ENCODE measurements around the gene TMIE. TPM values are rescaled to one million over a fixed set of nuclear protein-coding genes. Genes with fewer than 3 reads are reported as not detected.
A peak's percentile ranks its signal among the peaks of the same experiment; 100 is the strongest.
"Not testable (repeated sequence)": the region's sequence is repeated elsewhere in the genome, so short reads cannot be mapped to it uniquely, and the experiment has no call there.

Gene TMIE
- total RNA-seq, 2 experiments from 2014 or later = 0.93 to 1.3 TPM

DNA sequence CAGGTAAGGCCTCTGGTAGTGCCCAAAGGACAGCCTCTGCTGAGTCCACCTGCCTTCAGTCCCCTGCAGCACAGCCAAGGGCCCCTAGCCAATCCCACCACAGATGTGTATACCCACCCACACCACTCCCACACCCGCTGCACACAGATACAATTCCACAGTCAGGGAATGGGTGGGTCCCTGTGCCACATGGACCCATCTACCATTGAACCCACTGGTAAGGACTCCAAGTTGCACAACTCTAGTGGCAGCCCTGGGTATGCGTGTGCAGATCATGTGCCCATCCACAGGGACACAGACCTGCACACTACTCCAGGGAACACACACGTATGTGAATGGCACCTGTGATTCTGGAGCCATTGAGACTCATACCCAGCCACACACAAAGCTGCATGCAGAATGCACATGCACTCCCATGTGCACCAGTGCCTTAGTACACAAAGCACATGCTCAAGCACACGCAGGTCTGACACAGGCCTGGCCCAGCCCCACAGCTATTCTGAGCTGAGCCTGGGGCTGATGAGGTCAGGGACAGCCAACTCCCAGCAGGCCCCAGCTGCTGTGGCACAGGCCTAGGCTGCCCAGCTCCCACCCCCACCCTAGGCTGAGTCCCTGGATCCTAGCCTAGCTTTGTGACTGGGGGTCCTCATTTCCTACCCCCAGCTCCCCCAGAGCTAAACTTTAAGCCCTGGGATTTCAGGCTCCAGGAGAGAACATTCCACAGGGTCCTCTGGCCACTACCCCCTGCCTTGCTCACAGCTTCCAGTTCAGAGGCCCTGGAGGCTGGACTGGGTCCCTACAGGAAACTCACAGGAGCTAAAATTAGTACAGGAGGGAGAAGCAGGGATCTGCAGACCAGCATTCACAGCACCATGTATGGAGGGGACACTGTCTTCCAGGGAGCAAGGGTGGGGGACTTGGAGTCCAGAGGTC, 5.0 kb upstream of the TMIE start:
- Mint-ChIP-seq H3K4me3 (peak overlapping the region; percentile 3), H3K27ac (peak overlapping the region; percentile 80), H3K36me3 (no peaks in the 10 kb centered on the region), H3K4me1 (ENCODE audit: low read depth) (peaks cover 45% of the 10 kb centered on the region), H3K27me3 (no peaks in the 10 kb centered on the region), H3K9me3 (no peaks in the 10 kb centered on the region)
- CTCF ChIA-PET = interaction anchor here (1.0 to 1.9 kb wide), 5 partner anchors 23 to 213 kb away, joined by 3 to 10 read pairs (median 5); no protein-coding TSS in a partner anchor
- intact Hi-C loops (cut with micrococcal nuclease) = loop anchor here (5.0 kb wide), 1 partner anchor 209 kb away; no protein-coding TSS in a partner anchor
- POLR2A ChIA-PET = no interaction called here
- DNase-seq = no peak

DNA sequence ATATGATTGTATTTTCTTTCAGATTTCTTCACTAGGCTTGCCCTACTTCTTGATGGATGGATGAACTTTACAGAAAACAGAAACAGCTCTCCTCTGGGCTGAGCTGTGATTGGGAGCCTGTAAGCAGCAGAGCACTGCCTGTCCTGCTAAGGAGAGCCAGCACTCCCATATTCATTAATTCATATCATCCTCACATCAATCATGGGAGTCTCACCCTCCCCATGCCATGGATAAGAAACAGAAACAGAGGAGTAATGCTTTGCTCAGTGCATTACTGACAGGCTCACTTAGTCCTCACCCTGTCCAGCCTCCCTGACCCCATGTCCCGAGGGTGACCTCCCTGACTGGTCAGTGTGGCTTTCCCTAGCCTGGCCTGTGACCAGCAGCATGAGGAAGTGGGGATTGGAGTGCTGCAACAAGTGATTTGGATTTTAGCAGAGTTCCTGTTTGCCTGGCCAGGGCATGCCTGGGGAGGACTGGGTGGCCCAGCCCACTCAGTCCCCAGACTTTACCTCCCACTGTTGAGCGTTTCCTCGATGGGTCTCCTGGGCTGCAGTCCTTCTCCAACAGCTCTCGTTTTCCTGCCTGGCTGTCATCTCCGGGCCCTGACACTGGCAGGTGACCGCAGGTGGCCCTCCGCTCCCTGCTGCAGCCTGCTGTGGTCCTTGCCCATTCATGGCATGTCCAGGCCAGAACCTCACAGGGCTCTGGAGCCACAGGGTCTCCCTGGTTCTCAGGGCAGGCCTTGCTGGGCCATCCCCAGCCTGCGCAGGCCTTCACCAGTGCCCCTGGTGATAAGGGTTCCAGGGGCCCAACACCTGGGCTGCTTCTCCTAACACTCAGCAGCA, 1.3 kb upstream of the TMIE start:
- ChIA-PET CTCF (interaction anchor here (1.4 to 1.7 kb wide), 2 partner anchors 8 to 196 kb away, joined by 4 to 5 read pairs; no protein-coding TSS in a partner anchor), POLR2A (no interaction called here)
- Mint-ChIP-seq H3K36me3 (no peaks in the 10 kb centered on the region), H3K4me3 (no peak overlapping the region), H3K27ac (no peak overlapping the region), H3K27me3 (peaks cover 2% of the 10 kb centered on the region), H3K4me1 (ENCODE audit: low read depth) (peaks cover 28% of the 10 kb centered on the region), H3K9me3 (no peaks in the 10 kb centered on the region)
- intact Hi-C loops (cut with micrococcal nuclease) = loop anchor here (5.0 to 10.0 kb wide), 2 partner anchors 165 to 213 kb away; partner anchors contain the start of gene MYL3
- DNase-seq = no peak

DNA sequence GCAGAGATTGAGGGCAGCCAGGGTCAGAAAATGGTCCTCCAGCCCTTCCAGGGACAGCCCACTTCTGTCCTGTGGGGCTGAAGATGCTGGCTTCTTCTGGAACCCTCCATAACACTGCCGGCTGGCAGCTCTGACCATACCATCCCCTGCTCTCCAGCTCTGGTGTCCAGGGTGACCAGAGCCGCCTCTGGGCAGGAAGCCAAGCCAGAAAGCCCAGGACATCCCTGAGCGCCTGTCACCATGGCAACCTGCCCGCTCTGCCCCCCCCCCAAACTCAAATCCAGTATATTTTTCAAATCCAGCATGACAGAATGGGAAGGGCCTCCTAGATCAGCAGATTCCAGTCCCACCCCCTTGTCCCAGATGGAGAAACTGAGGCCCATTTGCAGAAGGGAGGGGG, 420 bp upstream of the TMIE start:
- H3K9me3 Mint-ChIP-seq = no peaks in the 10 kb centered on the region
- no peak overlapping the region for H3K4me3 Mint-ChIP-seq
- intact Hi-C loops (cut with micrococcal nuclease) = loop anchor here (10.0 kb wide), 1 partner anchor 164 kb away; the partner anchor contains the start of gene MYL3
- H3K27ac Mint-ChIP-seq = no peak overlapping the region
- DNase-seq = no peak
- H3K36me3 Mint-ChIP-seq = no peaks in the 10 kb centered on the region
- ChIA-PET POLR2A (no interaction called here), CTCF (interaction anchor here (3.0 kb wide), 1 partner anchor 194 kb away, joined by 13 read pairs; no protein-coding TSS in a partner anchor)
- peaks cover 19% of the 10 kb centered on the region for H3K4me1 Mint-ChIP-seq (ENCODE audit: low read depth)
- H3K27me3 Mint-ChIP-seq = peaks cover 2% of the 10 kb centered on the region

DNA sequence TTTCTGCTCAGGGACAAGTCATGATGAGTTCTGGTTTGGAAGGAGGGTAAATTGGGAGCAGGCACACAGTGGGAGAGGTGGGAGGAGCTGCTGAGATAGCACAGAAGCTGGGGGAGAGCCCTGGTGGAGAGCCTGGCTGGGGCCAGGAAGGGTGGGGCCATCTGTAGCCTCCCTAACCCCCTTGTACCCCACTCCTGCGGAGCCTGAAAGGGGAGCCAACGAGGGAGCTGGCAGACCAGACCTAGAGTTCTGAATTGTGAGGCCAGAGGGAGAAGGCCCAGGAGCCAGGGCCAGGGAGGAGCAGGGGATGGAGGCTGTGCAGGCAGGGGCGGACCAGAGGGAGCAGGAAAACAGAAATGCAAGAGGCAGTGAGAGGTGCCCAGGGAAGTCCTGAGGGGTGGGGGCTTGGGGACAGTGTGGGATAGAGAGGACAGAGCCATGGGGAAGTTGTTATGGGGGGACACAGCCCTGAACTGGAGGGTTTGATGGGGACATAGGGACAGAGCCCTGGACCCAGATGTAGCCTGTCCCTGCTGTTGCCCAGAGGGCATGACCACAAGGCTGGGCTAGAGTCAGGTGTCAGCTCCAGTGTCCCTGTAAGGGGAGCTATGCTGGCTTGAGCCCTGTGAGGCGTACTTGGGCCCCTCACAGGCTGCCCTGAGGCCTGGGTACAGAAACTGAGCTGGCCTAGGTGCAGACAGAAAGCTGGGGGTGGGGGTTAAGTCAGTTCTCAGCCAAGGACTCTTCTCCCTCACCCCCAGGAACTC, 1.2 kb downstream of the TMIE start:
- POLR2A ChIA-PET = no interaction called here
- peaks cover 2% of the 10 kb centered on the region for H3K27me3 Mint-ChIP-seq
- H3K4me1 Mint-ChIP-seq (ENCODE audit: low read depth) = peaks cover 15% of the 10 kb centered on the region
- no peaks in the 10 kb centered on the region for H3K9me3 Mint-ChIP-seq
- H3K27ac Mint-ChIP-seq = no peak overlapping the region
- intact Hi-C loops (cut with micrococcal nuclease) = loop anchor here (10.0 kb wide), 1 partner anchor 162 kb away; the partner anchor contains the start of gene MYL3
- no peaks in the 10 kb centered on the region for H3K36me3 Mint-ChIP-seq
- DNase-seq = no peak
- CTCF ChIA-PET = interaction anchor here (1.0 to 3.0 kb wide), 6 partner anchors 15 to 214 kb away, joined by 3 to 14 read pairs (median 4); partner anchors contain the start of gene PRSS50
- H3K4me3 Mint-ChIP-seq = no peak overlapping the region

DNA sequence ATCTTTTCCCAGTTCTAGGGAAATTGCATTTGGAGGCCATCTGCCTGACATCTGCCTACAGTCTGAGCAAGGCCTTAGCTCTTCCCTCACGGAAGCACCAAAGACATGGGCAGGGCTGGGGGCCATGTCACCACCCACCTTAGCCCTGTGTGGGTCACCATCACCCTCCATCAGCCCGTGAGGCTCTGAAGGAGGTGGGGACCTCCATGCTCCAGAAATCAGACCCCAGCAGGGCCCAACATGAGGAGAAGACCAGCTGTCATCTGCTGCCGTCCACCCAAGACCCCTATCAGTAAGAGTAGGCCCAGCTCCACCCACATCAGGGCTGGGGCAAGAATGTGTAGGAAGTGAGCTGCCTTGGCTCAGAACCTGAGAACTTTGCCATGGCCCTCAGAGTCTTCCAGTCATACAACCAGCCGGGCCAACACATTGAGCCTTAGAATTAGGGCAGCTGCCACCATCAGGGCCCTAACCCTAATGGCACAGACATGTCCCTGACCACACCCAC, 1.9 kb downstream of the TMIE start:
- no peaks in the 10 kb centered on the region for H3K9me3 Mint-ChIP-seq
- peaks cover 15% of the 10 kb centered on the region for H3K4me1 Mint-ChIP-seq (ENCODE audit: low read depth)

DNA sequence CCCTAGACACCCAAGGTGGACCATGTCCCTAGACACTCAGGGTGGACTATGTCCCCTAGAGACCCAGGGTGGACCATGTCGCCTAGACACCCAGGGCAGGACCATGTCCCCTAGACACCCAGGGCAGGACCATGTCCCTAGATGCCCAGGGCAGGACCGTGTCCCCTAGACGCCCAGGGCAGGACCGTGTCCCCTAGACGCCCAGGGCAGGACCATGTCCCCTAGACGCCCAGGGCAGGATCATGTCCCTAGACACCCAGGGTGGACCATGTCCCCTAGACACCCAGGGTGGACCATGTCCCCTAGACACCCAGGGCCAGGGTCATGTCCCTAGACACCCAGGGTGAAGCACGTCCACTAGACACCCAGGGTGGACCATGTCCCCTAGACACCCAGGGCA, 3.2 kb downstream of the TMIE start:
- DNase-seq, H3K27ac Mint-ChIP-seq, H3K4me3 Mint-ChIP-seq, POLR2A ChIA-PET, H3K36me3 Mint-ChIP-seq, CTCF ChIA-PET, H3K9me3 Mint-ChIP-seq, H3K27me3 Mint-ChIP-seq: not testable (repeated sequence)
- intact Hi-C loops (cut with micrococcal nuclease) = loop anchor here (10.0 kb wide), 1 partner anchor 160 kb away; the partner anchor contains the start of gene MYL3
- peaks cover 14% of the 10 kb centered on the region for H3K4me1 Mint-ChIP-seq (ENCODE audit: low read depth)

More for the DNA sequence above, 1.9 kb downstream of the TMIE start:
- CTCF ChIA-PET = interaction anchor here (1.0 to 3.0 kb wide), 6 partner anchors 14 to 215 kb away, joined by 3 to 14 read pairs (median 4); partner anchors contain the start of gene PRSS50
- Mint-ChIP-seq H3K4me3 (no peak overlapping the region), H3K36me3 (no peaks in the 10 kb centered on the region), H3K27ac (no peak overlapping the region), H3K27me3 (peaks cover 2% of the 10 kb centered on the region)
- DNase-seq = no peak
- intact Hi-C loops (cut with micrococcal nuclease) = loop anchor here (10.0 kb wide), 1 partner anchor 162 kb away; the partner anchor contains the start of gene MYL3
- POLR2A ChIA-PET = no interaction called here

DNA sequence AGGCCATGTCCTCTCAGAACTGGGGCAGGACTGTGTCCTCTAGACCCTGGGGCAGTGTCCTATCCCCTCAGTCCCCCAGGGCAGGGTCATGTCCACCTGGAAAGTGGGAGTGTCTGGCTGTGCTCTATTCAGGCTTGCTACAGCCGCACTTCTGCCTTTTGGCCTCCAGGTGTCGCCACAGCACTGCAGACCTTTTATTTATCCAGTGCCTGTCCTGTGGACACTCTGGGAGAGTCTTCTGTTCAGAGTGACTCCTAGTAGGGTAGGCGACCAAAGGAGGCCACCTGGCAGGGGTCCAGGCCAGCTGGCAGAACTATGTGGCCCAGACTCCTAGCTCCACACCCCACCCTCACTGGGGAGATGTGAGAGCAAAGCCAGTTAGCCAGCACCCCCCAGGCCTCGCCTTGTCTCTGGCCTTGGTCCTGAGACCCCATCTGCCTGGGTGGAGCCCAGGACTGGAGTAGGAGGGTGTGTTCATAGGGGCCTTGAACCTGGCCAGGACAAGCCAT, 3.9 kb downstream of the TMIE start:
- peaks cover 2% of the 10 kb centered on the region for H3K27me3 Mint-ChIP-seq
- DNase-seq = peak; percentile 77
- ChIA-PET CTCF (interaction anchor here (0.9 to 3.8 kb wide), 9 partner anchors 10 to 213 kb away, joined by 3 to 19 read pairs (median 7); no protein-coding TSS in a partner anchor), POLR2A (interaction anchor here (0.5 kb wide), 1 partner anchor 649 kb away, joined by 3 read pairs; no protein-coding TSS in a partner anchor)
- no peaks in the 10 kb centered on the region for H3K9me3 Mint-ChIP-seq
- intact Hi-C loops (cut with micrococcal nuclease) = loop anchor here (1.0 to 10.0 kb wide), 2 partner anchors 160 to 190 kb away; partner anchors contain the start of gene MYL3
- H3K36me3 Mint-ChIP-seq = no peaks in the 10 kb centered on the region
- no peak overlapping the region for H3K4me3 Mint-ChIP-seq
- peaks cover 10% of the 10 kb centered on the region for H3K4me1 Mint-ChIP-seq (ENCODE audit: low read depth)
- H3K27ac Mint-ChIP-seq = no peak overlapping the region

DNA sequence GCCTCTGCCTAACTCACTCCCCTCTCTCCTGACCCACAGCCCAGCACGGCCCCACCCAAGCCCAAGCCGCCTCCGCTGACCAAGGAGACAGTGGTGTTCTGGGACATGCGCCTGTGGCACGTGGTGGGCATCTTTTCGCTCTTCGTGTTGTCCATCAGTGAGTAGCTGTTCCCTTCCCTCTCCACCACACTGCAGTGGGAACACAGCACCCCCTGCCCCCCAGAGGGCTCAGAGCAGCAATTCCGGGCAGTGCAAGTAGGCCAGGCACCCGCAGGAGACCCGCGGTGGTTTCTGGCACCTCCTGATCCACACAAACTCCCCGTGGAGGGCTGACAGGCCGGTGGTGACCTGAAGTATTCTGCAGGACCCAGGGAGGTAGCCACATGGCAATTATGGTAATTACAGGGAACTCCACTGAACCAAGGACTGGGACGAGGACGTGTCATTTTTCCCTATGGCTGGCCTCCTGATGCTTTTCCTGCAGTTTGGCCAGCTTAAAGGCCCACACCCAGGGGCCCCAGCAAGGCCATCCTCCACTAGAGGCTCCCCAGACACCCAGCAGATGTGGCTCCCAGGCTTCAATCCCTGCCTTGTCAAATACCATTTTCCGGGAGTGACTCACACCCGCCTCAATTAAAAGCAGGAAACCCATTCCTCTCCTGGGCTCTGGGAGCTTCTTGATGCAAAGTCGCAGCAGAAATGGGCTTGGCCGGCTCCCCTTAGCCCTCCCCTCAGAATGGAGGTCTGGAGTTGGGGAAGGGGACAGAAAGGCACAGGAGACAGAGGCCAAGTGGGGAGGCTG, 4.8 kb downstream of the TMIE start:
- Mint-ChIP-seq H3K4me1 (ENCODE audit: low read depth) (peaks cover 7% of the 10 kb centered on the region), H3K9me3 (no peaks in the 10 kb centered on the region), H3K36me3 (no peaks in the 10 kb centered on the region), H3K4me3 (no peak overlapping the region), H3K27ac (no peak overlapping the region), H3K27me3 (peaks cover 2% of the 10 kb centered on the region)
- ChIA-PET POLR2A (interaction anchor here (0.5 kb wide), 1 partner anchor 650 kb away, joined by 3 read pairs; no protein-coding TSS in a partner anchor), CTCF (interaction anchor here (0.7 to 3.8 kb wide), 10 partner anchors 9 to 213 kb away, joined by 3 to 19 read pairs (median 6); no protein-coding TSS in a partner anchor)
- intact Hi-C loops (cut with micrococcal nuclease) = loop anchor here (1.0 to 10.0 kb wide), 2 partner anchors 159 to 189 kb away; partner anchors contain the start of gene MYL3
- no peak for DNase-seq

DNA sequence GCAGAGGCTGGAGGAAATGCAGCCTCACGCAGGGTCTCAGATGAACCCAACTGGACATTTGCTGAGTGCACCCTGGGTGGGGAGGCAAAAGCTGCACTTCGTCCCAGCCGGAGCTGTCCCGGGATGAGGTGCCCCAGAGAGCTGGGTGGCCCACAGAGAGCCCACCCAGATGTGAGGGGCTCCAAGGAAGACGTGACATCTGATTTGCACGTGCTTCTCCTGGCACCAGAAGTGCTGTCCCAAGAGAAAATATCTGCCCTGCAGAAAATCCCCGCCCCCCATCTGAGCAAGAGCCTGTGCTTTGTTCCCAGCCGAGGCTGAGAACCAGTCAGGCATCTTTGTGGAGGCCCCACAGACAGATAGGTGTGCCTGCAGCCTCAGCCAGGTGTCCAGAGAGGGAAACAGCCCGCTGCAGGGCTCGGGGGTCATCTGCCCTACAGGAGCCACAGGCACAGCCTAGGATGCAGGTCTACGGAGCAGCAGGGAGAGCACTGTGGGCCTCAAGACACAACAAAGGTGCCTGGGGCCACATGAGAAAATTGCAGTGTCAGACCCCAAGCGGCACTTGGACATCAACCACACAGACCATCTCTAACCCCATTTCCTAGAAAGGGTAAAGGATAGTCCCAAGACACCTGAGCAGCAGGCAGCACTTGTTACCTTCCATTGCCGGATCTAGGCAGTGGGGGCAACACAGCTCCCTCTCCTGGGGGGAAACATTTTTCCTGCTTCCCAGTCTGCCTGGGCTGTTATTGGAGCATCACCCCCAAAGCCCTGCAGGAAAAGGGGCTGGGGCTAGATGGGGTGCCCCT, 5.8 kb downstream of the TMIE start:
- intact Hi-C loops (cut with micrococcal nuclease) = loop anchor here (10.0 kb wide), 1 partner anchor 158 kb away; the partner anchor contains the start of gene MYL3
- Mint-ChIP-seq H3K4me1 (ENCODE audit: low read depth) (peaks cover 2% of the 10 kb centered on the region), H3K27me3 (peaks cover 2% of the 10 kb centered on the region), H3K9me3 (no peaks in the 10 kb centered on the region), H3K36me3 (no peaks in the 10 kb centered on the region), H3K27ac (no peak overlapping the region), H3K4me3 (no peak overlapping the region)
- DNase-seq = no peak
- ChIA-PET POLR2A (no interaction called here), CTCF (interaction anchor here (0.7 to 3.8 kb wide), 10 partner anchors 8 to 219 kb away, joined by 3 to 19 read pairs (median 8); no protein-coding TSS in a partner anchor)
